HCT116 (cell line): ENCODE data around the gene CORO2B. TPM values are rescaled to one million over a fixed set of nuclear protein-coding genes. Genes with fewer than 3 reads are reported as not detected.
A peak's percentile ranks its signal among the peaks of the same experiment; 100 is the strongest.

ENCODE experiments used
- ATAC-seq: fragments of 200-7000 bp; cut with Tn5 transposase; 2 replicates; pipeline ENCODE4 v1.9.1; 2020; ENCODE audit warnings: mild to moderate bottlenecking, moderate library complexity
- BruUV-seq: library from RNA; stranded (reverse); fragments of 400-500 nt; replicated peaks from 2 replicates; lab custom pipeline; 2021; lab: Mats Ljungman, UMichigan
- CTCF ChIA-PET: fragments of 300-600 bp; sonication (Branson Sonifier 250); formaldehyde crosslinking; loops from one replicate; lab custom pipeline; 2021; ENCODE audit warnings: antibody characterized with exemption; lab: Charles Lee
- POLR2A ChIA-PET: fragments of 300-600, 350-600 bp; sonication (Branson Sonifier 250); formaldehyde crosslinking; loops from one replicate; lab custom pipeline; 2021; ENCODE audit warnings: antibody characterized with exemption; lab: Charles Lee
- RAD21 ChIA-PET, 2 experiments: fragments of 300-600 bp; sonication (Branson Sonifier 250); formaldehyde crosslinking; loops; one replicate each; lab custom pipeline; 2023; ENCODE audit warnings: low total read pairs in 2 of 2; ENCODE audit not compliant: uncharacterized antibody in 2 of 2, unreplicated experiment in 2 of 2, low non-redundant PET in 1 of 2; lab: Charles Lee
- DNase-seq: peaks from one replicate; pipeline ENCODE4 v3.0.0-alpha.2; 2010; ENCODE audit warnings: low read depth, low spot score
- H2AFZ ChIP-seq: fragments of 200-600 bp; shearing (Covaris generic), sonication (generic); 2 replicates; pipeline ENCODE4 v1.6.1; 2017; ENCODE audit warnings: low read depth, mixed run types, mixed read lengths, antibody characterized with exemption, low read length; ENCODE audit not compliant: poor library complexity, severe bottlenecking
- H3K27ac ChIP-seq: 2 replicates; pipeline ENCODE4 v1.5.1; 2012; ENCODE audit warnings: low read depth, low read length
- H3K27me3 ChIP-seq: fragments of 200-600 bp; sonication (generic); 2 replicates; pipeline ENCODE4 v1.6.1; 2016; ENCODE audit warnings: mixed run types, low read length, mixed read lengths; ENCODE audit not compliant: insufficient read depth
- H3K36me3 ChIP-seq, 2 experiments: fragments of 200-500 bp in 1 of 2; fragments of 200-600 bp in 1 of 2; sonication (Bioruptor generic) in 1 of 2; sonication (generic) in 1 of 2; 2 replicates each; pipeline versions ENCODE4 v1.5.1 to v1.6.1; 2014 to 2016; ENCODE audit warnings: low read length in 2 of 2, inconsistent platforms in 1 of 2, mixed read lengths in 1 of 2, mixed run types in 1 of 2; ENCODE audit not compliant: insufficient read depth in 2 of 2, control insufficient read depth in 1 of 2
- H3K4me1 ChIP-seq, 2 experiments: fragments of 200-600 bp in 1 of 2; sonication (generic) in 1 of 2; 2 replicates each; pipeline versions ENCODE4 v1.5.1 to v1.6.1; 2012 to 2017; ENCODE audit warnings: low read length in 2 of 2, inconsistent platforms in 1 of 2, mild to moderate bottlenecking in 1 of 2, mixed read lengths in 1 of 2, mixed run types in 1 of 2, moderate library complexity in 1 of 2; ENCODE audit not compliant: insufficient read depth in 2 of 2, control insufficient read depth in 1 of 2
- H3K4me2 ChIP-seq: fragments of 200-600 bp; sonication (generic); 2 replicates; pipeline ENCODE4 v1.6.1; 2017; ENCODE audit warnings: mixed run types, low read length, mixed read lengths
- H3K4me3 ChIP-seq, 2 experiments: fragments of 200-600 bp in 1 of 2; sonication (generic) in 1 of 2; replicated peaks in 1 of 2; 2 replicates each; pipeline ENCODE4 v1.5.1; 2011 to 2016; ENCODE audit warnings: low read length in 2 of 2, control low read depth in 1 of 2, low read depth in 1 of 2, mild to moderate bottlenecking in 1 of 2, mixed read lengths in 1 of 2, mixed run types in 1 of 2
- H3K79me2 ChIP-seq: fragments of 200-600 bp; sonication (generic); 2 replicates; pipeline ENCODE4 v1.6.1; 2017; ENCODE audit warnings: mild to moderate bottlenecking, mixed run types, low read length, moderate library complexity, mixed read lengths; ENCODE audit not compliant: insufficient read depth
- H3K9ac ChIP-seq: fragments of 200-600 bp; sonication (generic); 2 replicates; pipeline ENCODE4 v1.6.1; 2016; ENCODE audit warnings: low read length, mixed read lengths
- H3K9me2 ChIP-seq: fragments of 200-600 bp; sonication (generic), shearing (Covaris generic); 2 replicates; pipeline ENCODE4 v1.6.1; 2017; ENCODE audit warnings: mixed run types, mild to moderate bottlenecking, moderate library complexity; ENCODE audit not compliant: insufficient read depth
- H3K9me3 ChIP-seq, 2 experiments: fragments of 200-500 bp in 1 of 2; fragments of 200-600 bp in 1 of 2; sonication (Bioruptor generic) in 1 of 2; sonication (generic) in 1 of 2; 2 replicates each; pipeline ENCODE4 v1.6.1; 2014 to 2017; ENCODE audit warnings: low read length in 2 of 2, mixed read lengths in 2 of 2, inconsistent platforms in 1 of 2, low read depth in 1 of 2, mild to moderate bottlenecking in 1 of 2, mixed run types in 1 of 2, moderate library complexity in 1 of 2; ENCODE audit not compliant: control insufficient read depth in 1 of 2, insufficient read depth in 1 of 2
- H4K20me1 ChIP-seq: fragments of 200-600 bp; sonication (generic), shearing (Covaris generic); 2 replicates; pipeline ENCODE4 v1.6.1; 2017; ENCODE audit warnings: mixed run types, mild to moderate bottlenecking, moderate library complexity; ENCODE audit not compliant: insufficient read depth
- CBX3 ChIP-seq: IDR thresholded peaks from 2 replicates; pipeline ENCODE4 v1.6.1; 2012; ENCODE audit warnings: low read depth
- CEBPB ChIP-seq: IDR thresholded peaks from 2 replicates; pipeline ENCODE4 v1.6.1; 2012; ENCODE audit warnings: low read depth
- CTCF ChIP-seq, 3 experiments: fragments of 200-600 bp in 1 of 3; sonication (generic) in 1 of 3; IDR thresholded peaks in 2 of 3; conservative IDR thresholded peaks in 1 of 3; 2 replicates each; pipeline ENCODE4 v1.5.1; 2012 to 2017; ENCODE audit warnings: low read depth in 2 of 3, low read length in 2 of 3, antibody characterized with exemption in 1 of 3, borderline replicate concordance in 1 of 3, control low read depth in 1 of 3, mild to moderate bottlenecking in 1 of 3, mixed read lengths in 1 of 3, mixed run types in 1 of 3, moderate library complexity in 1 of 3; ENCODE audit not compliant: insufficient read depth in 1 of 3
- EZH2 ChIP-seq: fragments of 200-600 bp; sonication (generic); IDR thresholded peaks from 2 replicates; pipeline ENCODE4 v1.6.1; 2017; ENCODE audit warnings: antibody characterized with exemption, mixed run types
- EZH2phosphoT487 ChIP-seq: fragments of 200-600 bp; IDR thresholded peaks from 2 replicates; pipeline ENCODE4 v1.6.1; 2018; ENCODE audit warnings: antibody characterized with exemption, borderline replicate concordance
- FOSL1 ChIP-seq: IDR thresholded peaks from 2 replicates; pipeline ENCODE4 v1.6.1; 2012; ENCODE audit warnings: low read depth
- JUND ChIP-seq: IDR thresholded peaks from 2 replicates; pipeline ENCODE4 v1.6.1; 2012
- MAX ChIP-seq: IDR thresholded peaks from 2 replicates; pipeline ENCODE4 v1.6.1; 2012
- POLR2AphosphoS5 ChIP-seq: IDR thresholded peaks from 2 replicates; pipeline ENCODE4 v1.6.1; 2011; ENCODE audit warnings: mild to moderate bottlenecking, low read depth, low read length, moderate library complexity
- RAD21 ChIP-seq: IDR thresholded peaks from 2 replicates; pipeline ENCODE4 v1.6.1; 2012; ENCODE audit warnings: low read depth, mild to moderate bottlenecking
- SP1 ChIP-seq: IDR thresholded peaks from 2 replicates; pipeline ENCODE4 v1.6.1; 2012; ENCODE audit warnings: low read depth
- SRF ChIP-seq: IDR thresholded peaks from 2 replicates; pipeline ENCODE4 v1.6.1; 2012; ENCODE audit warnings: low read depth
- TCF7L2 ChIP-seq: IDR thresholded peaks from 2 replicates; pipeline ENCODE4 v1.7.0; 2011; ENCODE audit warnings: borderline replicate concordance, inconsistent platforms; ENCODE audit not compliant: insufficient read depth, insufficient read length; ENCODE audit errors: extremely low read depth
- ZNF274 ChIP-seq: fragments of 200-500 bp; sonication (Bioruptor generic); IDR thresholded peaks from 2 replicates; pipeline ENCODE4 v1.6.1; 2014; ENCODE audit warnings: mild to moderate bottlenecking, low read depth, low read length, inconsistent platforms
- intact Hi-C: fragments of 100-400 bp; cut with micrococcal nuclease; formaldehyde crosslinking; loops from 2 replicates; pipeline ENCODE4 v1.10.0; 2022
- total RNA-seq: library from RNA; stranded (reverse); gene quantifications from one replicate; pipeline ENCODE4 v1.2.1, GENCODE V29; 2021; ENCODE audit not compliant: unreplicated experiment
- TF ChIP-seq, protein P1 (sequence below): IDR thresholded peaks from 2 replicates; pipeline ENCODE4 v1.6.1; 2011; ENCODE audit warnings: mild to moderate bottlenecking, low read length, moderate library complexity; ENCODE audit not compliant: insufficient replicate concordance; ENCODE audit errors: extremely low read depth

Gene CORO2B
- total RNA-seq, 1 experiment from 2014 or later, result 2.8 TPM

- POLR2A ChIA-PET, result no interaction called here
- H3K27ac ChIP-seq, result no peak overlapping the region
- ATAC-seq (peak; percentile 81), DNase-seq (peak; percentile 48)
- TF ChIP-seq TCF7L2 (no peak), POLR2AphosphoS5 (no peak), ZNF274 (no peak), CTCF (IDR thresholded peaks at IDR 0.05 in 2 of 3, conservative IDR thresholded peaks at IDR 0.05 in 1 of 3; ENCODE audit: borderline replicate concordance in 1 of 3, insufficient read depth in 1 of 3, low read depth in 2 of 3, low read length in 2 of 3) (peak; percentile 83 to 90 (median 89)), CEBPB (no peak), MAX (no peak), RAD21 (peak; percentile 84), SRF (no peak), EZH2phosphoT487 (no peak), FOSL1 (no peak), JUND (no peak), EZH2 (no peak), SP1 (no peak), CBX3 (no peak)
- TF ChIP-seq, protein P1, sequence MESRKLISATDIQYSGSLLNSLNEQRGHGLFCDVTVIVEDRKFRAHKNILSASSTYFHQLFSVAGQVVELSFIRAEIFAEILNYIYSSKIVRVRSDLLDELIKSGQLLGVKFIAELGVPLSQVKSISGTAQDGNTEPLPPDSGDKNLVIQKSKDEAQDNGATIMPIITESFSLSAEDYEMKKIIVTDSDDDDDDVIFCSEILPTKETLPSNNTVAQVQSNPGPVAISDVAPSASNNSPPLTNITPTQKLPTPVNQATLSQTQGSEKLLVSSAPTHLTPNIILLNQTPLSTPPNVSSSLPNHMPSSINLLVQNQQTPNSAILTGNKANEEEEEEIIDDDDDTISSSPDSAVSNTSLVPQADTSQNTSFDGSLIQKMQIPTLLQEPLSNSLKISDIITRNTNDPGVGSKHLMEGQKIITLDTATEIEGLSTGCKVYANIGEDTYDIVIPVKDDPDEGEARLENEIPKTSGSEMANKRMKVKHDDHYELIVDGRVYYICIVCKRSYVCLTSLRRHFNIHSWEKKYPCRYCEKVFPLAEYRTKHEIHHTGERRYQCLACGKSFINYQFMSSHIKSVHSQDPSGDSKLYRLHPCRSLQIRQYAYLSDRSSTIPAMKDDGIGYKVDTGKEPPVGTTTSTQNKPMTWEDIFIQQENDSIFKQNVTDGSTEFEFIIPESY, result no peak
- no peak overlapping the region; the same call in 1 of the 2 replicates for H3K4me2 ChIP-seq
- CTCF ChIA-PET, result interaction anchor here (0.6 to 3.7 kb wide), 26 partner anchors 9 to 481 kb away, joined by 3 to 55 read pairs (median 4); no protein-coding TSS in a partner anchor
- H3K9ac ChIP-seq, result no peak overlapping the region
- no peak overlapping the region for H2AFZ ChIP-seq
- H3K4me1 ChIP-seq, result no peaks in the 10 kb centered on the region
- H3K36me3 ChIP-seq, result no peaks in the 10 kb centered on the region
- no peaks in the 10 kb centered on the region for H3K79me2 ChIP-seq
- no TSS peak for BruUV-seq
- H3K9me3 ChIP-seq, result no peaks in the 10 kb centered on the region
- intact Hi-C loops, result loop anchor here (1.0 to 5.0 kb wide), 3 partner anchors 182 to 325 kb away; no protein-coding TSS in a partner anchor
- RAD21 ChIA-PET, result interaction anchor here (0.9 to 1.4 kb wide), 5 partner anchors 123 to 375 kb away, joined by 3 to 6 read pairs (median 3); no protein-coding TSS in a partner anchor
- no peak overlapping the region for H3K4me3 ChIP-seq
- no peaks in the 10 kb centered on the region for H4K20me1 ChIP-seq
- H3K9me2 ChIP-seq, result no peaks in the 10 kb centered on the region
- peaks cover 11% of the 10 kb centered on the region for H3K27me3 ChIP-seq
These were observed 28.1 kb upstream of the CORO2B start for GRCh38 chr15:68550498-68551295.
